Smooth muscle cell (in vitro differentiated cells): Measurements from ENCODE around the gene SYCE1L. TPM values are rescaled to one million over a fixed set of nuclear protein-coding genes. Genes with fewer than 3 reads are reported as not detected.

Experiments used
- DNase-seq: peaks from one replicate; lab custom pipeline; 2025; ENCODE audit not compliant: unreplicated experiment; lab: John Stamatoyannopoulos, UW
- H2AFZ ChIP-seq: fragments of 200-600 bp; sonication (generic); 2 replicates; pipeline ENCODE4 v1.6.0; 2016; ENCODE audit warnings: antibody characterized with exemption, low read depth, mild to moderate bottlenecking
- H3F3A ChIP-seq: fragments of 200-600 bp; sonication (generic); 2 replicates; pipeline ENCODE4 v1.6.0; 2017; ENCODE audit warnings: antibody characterized with exemption, low read depth
- H3K27ac ChIP-seq: fragments of 200-600 bp; sonication (generic); 2 replicates; pipeline ENCODE4 v1.5.1; 2016; ENCODE audit warnings: low read depth, mild to moderate bottlenecking
- H3K27me3 ChIP-seq: fragments of 200-600 bp; sonication (generic); 2 replicates; pipeline ENCODE4 v1.6.1; 2016; ENCODE audit warnings: low read depth, mild to moderate bottlenecking
- H3K36me3 ChIP-seq: fragments of 200-600 bp; sonication (generic); 2 replicates; pipeline ENCODE4 v1.5.1; 2016; ENCODE audit warnings: low read depth
- H3K4me1 ChIP-seq: fragments of 200-600 bp; sonication (generic); 2 replicates; pipeline ENCODE4 v1.5.1; 2016; ENCODE audit warnings: low read depth
- H3K4me2 ChIP-seq: fragments of 200-600 bp; sonication (generic); 2 replicates; pipeline ENCODE4 v1.6.0; 2016; ENCODE audit warnings: mild to moderate bottlenecking
- H3K4me3 ChIP-seq: fragments of 200-600 bp; sonication (generic); 2 replicates; pipeline ENCODE4 v1.5.1; 2016; ENCODE audit warnings: mild to moderate bottlenecking
- H3K79me2 ChIP-seq: fragments of 200-600 bp; sonication (generic); 2 replicates; pipeline ENCODE4 v1.6.0; 2016; ENCODE audit warnings: low read depth, mild to moderate bottlenecking
- H3K9ac ChIP-seq: fragments of 200-600 bp; sonication (generic); 2 replicates; pipeline ENCODE4 v1.6.0; 2016; ENCODE audit warnings: low read depth
- H3K9me3 ChIP-seq: fragments of 200-600 bp; sonication (generic); replicated peaks from 2 replicates; pipeline ENCODE4 v1.5.1; 2016; ENCODE audit warnings: low read depth
- H4K20me1 ChIP-seq: fragments of 200-600 bp; sonication (generic); 2 replicates; pipeline ENCODE4 v1.6.0; 2016; ENCODE audit warnings: low read depth
- CTCF ChIP-seq: fragments of 200-600 bp; sonication (generic); IDR thresholded peaks from 2 replicates; pipeline ENCODE4 v1.5.1; 2017; ENCODE audit warnings: borderline replicate concordance, mild to moderate bottlenecking, antibody characterized with exemption; ENCODE audit not compliant: insufficient read depth, poor library complexity, severe bottlenecking
- WGBS: methylation state at CpG from one replicate; pipeline ENCODE4 v1.1.7; 2016; ENCODE audit warnings: low lambda C conversion rate; 5-methylcytosine and 5-hydroxymethylcytosine counted together
- polyA plus RNA-seq: library from polyadenylated mRNA; unstranded; fragments of >200 nt; fragmentation: Nextera tagmentation; extraction: Ambion mirVana; gene quantifications from 2 replicates; pipeline ENCODE4 v1.2.1, GENCODE V29; 2016
- total RNA-seq: library from RNA; depleted of rRNA; stranded (reverse); fragments of >200 nt; gene quantifications from 2 replicates; pipeline ENCODE4 v1.2.3, GENCODE V29; 2014

The SYCE1L gene
- total and polyA plus RNA-seq, 2 experiments from 2014 or later, result 1.6 to 3.8 TPM

- Histone ChIP-seq H4K20me1 (no peaks in the 10 kb centered on the region), H3F3A (peaks cover 9% of the 10 kb centered on the region), H3K27me3 (no peaks in the 10 kb centered on the region), H3K36me3 (no peaks in the 10 kb centered on the region), H3K27ac (no peak overlapping the region), H3K9ac (no peak overlapping the region), H3K9me3 (no peaks in the 10 kb centered on the region), H3K4me2 (no peak overlapping the region), H2AFZ (no peak overlapping the region), H3K79me2 (peaks cover 19% of the 10 kb centered on the region), H3K4me3 (no peak overlapping the region), H3K4me1 (peaks cover 10% of the 10 kb centered on the region)
- 98% methylated on average over 13 of the region's 13 CpGs for WGBS
- no peak for TF ChIP-seq CTCF
- no peak for DNase-seq
Measured at GRCh38 chr16:77193377-77193776, 5.8 kb upstream of the SYCE1L start.

DNA sequence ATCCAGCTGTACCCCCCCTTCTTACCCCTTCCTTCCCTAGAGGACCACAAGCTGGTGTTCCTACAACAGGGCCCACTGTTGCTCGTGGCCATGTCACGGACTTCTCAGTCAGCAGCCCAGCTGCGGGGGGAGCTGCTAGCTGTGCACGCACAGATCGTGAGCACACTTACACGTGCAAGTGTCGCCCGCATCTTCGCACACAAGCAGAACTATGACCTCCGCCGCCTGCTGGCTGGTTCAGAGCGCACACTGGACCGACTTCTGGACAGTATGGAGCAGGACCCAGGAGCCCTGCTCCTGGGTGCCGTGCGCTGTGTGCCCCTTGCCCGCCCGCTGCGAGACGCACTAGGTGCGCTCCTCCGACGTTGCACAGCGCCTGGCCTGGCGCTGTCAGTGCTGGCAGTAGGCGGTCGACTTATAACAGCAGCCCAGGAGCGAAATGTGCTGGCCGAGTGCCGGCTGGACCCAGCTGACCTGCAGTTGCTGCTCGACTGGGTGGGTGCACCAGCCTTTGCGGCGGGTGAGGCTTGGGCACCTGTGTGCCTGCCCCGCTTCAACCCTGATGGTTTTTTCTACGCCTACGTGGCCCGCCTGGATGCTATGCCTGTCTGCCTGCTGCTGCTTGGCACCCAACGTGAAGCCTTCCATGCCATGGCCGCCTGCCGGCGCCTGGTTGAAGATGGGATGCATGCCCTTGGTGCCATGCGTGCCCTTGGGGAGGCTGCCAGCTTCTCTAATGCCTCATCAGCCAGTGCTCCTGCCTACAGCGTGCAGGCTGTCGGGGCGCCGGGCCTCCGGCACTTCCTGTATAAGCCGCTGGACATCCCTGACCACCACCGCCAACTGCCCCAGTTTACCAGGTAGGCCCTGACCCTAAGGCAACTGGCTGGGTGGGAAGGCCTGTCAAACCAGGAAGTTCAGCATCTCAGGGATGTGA, 4.6 kb upstream of the SYCE1L start:
- no peaks in the 10 kb centered on the region for H3K27me3 ChIP-seq
- H3K27ac ChIP-seq, result no peak overlapping the region
- H3K9me3 ChIP-seq, result no peaks in the 10 kb centered on the region
- H3K9ac ChIP-seq, result no peak overlapping the region
- no peak for DNase-seq
- no peaks in the 10 kb centered on the region for H4K20me1 ChIP-seq
- no peak for TF ChIP-seq CTCF
- 97% methylated on average over 48 of the region's 48 CpGs for WGBS
- H2AFZ ChIP-seq, result no peak overlapping the region
- no peak overlapping the region for H3K4me2 ChIP-seq
- H3F3A ChIP-seq, result no peaks in the 10 kb centered on the region
- peaks cover 19% of the 10 kb centered on the region for H3K79me2 ChIP-seq
- H3K36me3 ChIP-seq, result no peaks in the 10 kb centered on the region
- no peak overlapping the region for H3K4me3 ChIP-seq
- H3K4me1 ChIP-seq, result peaks cover 10% of the 10 kb centered on the region

DNA sequence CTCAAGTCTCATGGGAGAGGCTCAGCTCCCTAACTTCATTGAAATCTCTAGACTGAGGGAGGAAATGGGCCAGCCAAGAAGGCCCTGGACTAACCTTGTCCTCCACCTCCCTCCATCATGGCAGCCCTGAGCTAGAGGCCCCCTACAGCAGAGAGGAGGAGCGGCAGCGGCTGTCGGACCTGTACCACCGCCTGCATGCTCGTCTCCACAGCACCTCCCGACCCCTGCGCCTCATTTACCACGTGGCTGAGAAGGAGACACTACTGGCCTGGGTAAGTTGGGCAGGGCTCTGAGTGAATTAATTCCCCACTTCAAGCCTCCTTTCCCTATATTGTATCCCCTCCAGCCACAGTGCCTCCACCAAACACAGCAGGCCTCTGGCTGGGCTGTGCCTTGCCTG, 3.8 kb upstream of the SYCE1L start:
- DNase-seq, result no peak
- no peaks in the 10 kb centered on the region for H3K9me3 ChIP-seq
- no peak overlapping the region for H3K9ac ChIP-seq
- 96% methylated on average over 8 of the region's 8 CpGs for WGBS
- H3K4me2 ChIP-seq, result no peak overlapping the region
- no peaks in the 10 kb centered on the region for H3F3A ChIP-seq
- no peak for TF ChIP-seq CTCF
- no peak overlapping the region for H2AFZ ChIP-seq
- H3K79me2 ChIP-seq, result peaks cover 19% of the 10 kb centered on the region
- peaks cover 6% of the 10 kb centered on the region for H3K4me1 ChIP-seq
- H3K27me3 ChIP-seq, result no peaks in the 10 kb centered on the region
- H3K27ac ChIP-seq, result no peak overlapping the region
- H3K4me3 ChIP-seq, result no peak overlapping the region
- no peaks in the 10 kb centered on the region for H4K20me1 ChIP-seq
- H3K36me3 ChIP-seq, result no peaks in the 10 kb centered on the region
